Prostate gland (tissue), 2 donors: Measurements from ENCODE around the gene PGF. TPM values are rescaled to one million over a fixed set of nuclear protein-coding genes. Genes with fewer than 3 reads are reported as not detected.

Experiments
- DNase-seq: peaks from one replicate; pipeline ENCODE4 v3.0.0-alpha.2; 2019; ENCODE audit warnings: low spot score
- H3K27ac ChIP-seq, 2 donors: fragments of 200-600 bp; sonication (generic); 2 replicates each; pipeline ENCODE4 v1.5.1; 2017 to 2019
- H3K27me3 ChIP-seq: fragments of 200-600 bp; sonication (generic); replicated peaks from 2 replicates; pipeline ENCODE4 v1.5.1; 2019; ENCODE audit not compliant: insufficient read depth
- H3K36me3 ChIP-seq, 2 donors: fragments of 200-600 bp; sonication (generic); 1 replicate in 1 of 2; 2 replicates in 1 of 2; pipeline versions ENCODE4 v1.5.1 to v1.8.1; 2017 to 2019
- H3K4me1 ChIP-seq: fragments of 200-600 bp; sonication (generic); replicated peaks from 2 replicates; pipeline ENCODE4 v1.5.1; 2019
- H3K4me3 ChIP-seq, 2 donors: fragments of 200-600 bp; sonication (generic); 2 replicates each; pipeline ENCODE4 v1.5.1; 2017 to 2019
- H3K9me3 ChIP-seq: fragments of 200-600 bp; sonication (generic); 2 replicates; pipeline ENCODE4 v1.5.1; 2017
- CTCF ChIP-seq, 4 experiments: fragments of 200-600 bp in 2 of 4; fragments of 450-650 bp in 2 of 4; sonication (generic) in 2 of 4; IDR thresholded peaks; 1 replicate in 3 of 4; 2 replicates in 1 of 4; pipeline ENCODE4 v1.5.1; 2016 to 2019; ENCODE audit warnings: antibody characterized with exemption in 4 of 4, mild to moderate bottlenecking in 2 of 4, moderate library complexity in 2 of 4
- POLR2A ChIP-seq: fragments of 450-650 bp; IDR thresholded peaks from one replicate; pipeline ENCODE4 v1.6.1; 2016; ENCODE audit warnings: antibody characterized with exemption, mild to moderate bottlenecking
- POLR2AphosphoS5 ChIP-seq: sonication (generic); formaldehyde crosslinking; IDR thresholded peaks from one replicate; pipeline ENCODE4 v1.6.1; 2017; ENCODE audit warnings: antibody characterized with exemption
- WGBS: methylation state at CpG from one replicate; pipeline ENCODE4 v1.1.5; 2018; 5-methylcytosine and 5-hydroxymethylcytosine counted together
- intact Hi-C: fragments of 100-400 bp; cut with DNase I; formaldehyde crosslinking; loops from one replicate; pipeline ENCODE4 v1.14.2; 2022
- total RNA-seq, 2 donors: library from RNA; depleted of rRNA; stranded (reverse); fragments of >200 nt; gene quantifications; one replicate each; pipeline ENCODE4 v1.1.0, GENCODE V29; 2016

The PGF gene
- total RNA-seq, 2 donors from 2014 or later = 7.9 to 16.2 TPM

GRCh38 chr14:74985028-74985310, 29.6 kb upstream of the PGF start:
- Histone ChIP-seq H3K36me3 (no peaks in the 10 kb centered on the region), H3K4me3 (no peak overlapping the region), H3K9me3 (no peaks in the 10 kb centered on the region), H3K4me1 (no peaks in the 10 kb centered on the region), H3K27ac (no peak overlapping the region), H3K27me3 (no peaks in the 10 kb centered on the region)
- TF ChIP-seq POLR2AphosphoS5 (no peak), POLR2A (no peak), CTCF (IDR thresholded peaks at IDR 0.05) (no peak)
- WGBS = 85% methylated on average over 9 of the region's 10 CpGs
- intact Hi-C loops = no loop called here
- no peak for DNase-seq

- intact Hi-C loops = no loop called here
- WGBS = 83% methylated on average over 16 of the region's 16 CpGs
- TF ChIP-seq CTCF (IDR thresholded peaks at IDR 0.05) = no peak
- TF ChIP-seq POLR2A = no peak
- TF ChIP-seq POLR2AphosphoS5 = no peak
- no peak overlapping the region for H3K27ac ChIP-seq
- no peaks in the 10 kb centered on the region for H3K9me3 ChIP-seq
- no peak for DNase-seq
- H3K4me1 ChIP-seq = no peaks in the 10 kb centered on the region
- no peak overlapping the region for H3K4me3 ChIP-seq
- no peaks in the 10 kb centered on the region for H3K27me3 ChIP-seq
- H3K36me3 ChIP-seq = no peaks in the 10 kb centered on the region
Measured at GRCh38 chr14:74984236-74985027, 29.0 kb upstream of the PGF start.

- no peak for DNase-seq
- H3K4me3 ChIP-seq = no peak overlapping the region
- 75% methylated on average over 1 of the region's 1 CpG for WGBS
- TF ChIP-seq POLR2A (no peak), POLR2AphosphoS5 (no peak), CTCF (IDR thresholded peaks at IDR 0.05) (no peak)
- intact Hi-C loops = no loop called here
- no peak overlapping the region for H3K27ac ChIP-seq
- H3K27me3 ChIP-seq = no peaks in the 10 kb centered on the region
- H3K4me1 ChIP-seq = no peaks in the 10 kb centered on the region
- H3K36me3 ChIP-seq = no peaks in the 10 kb centered on the region
- H3K9me3 ChIP-seq = no peaks in the 10 kb centered on the region
Measured at GRCh38 chr14:74983343-74983742, 27.9 kb upstream of the PGF start.

- intact Hi-C loops = no loop called here
- Histone ChIP-seq H3K9me3 (no peaks in the 10 kb centered on the region), H3K36me3 (no peaks in the 10 kb centered on the region), H3K27me3 (no peaks in the 10 kb centered on the region), H3K4me1 (no peaks in the 10 kb centered on the region), H3K4me3 (no peak overlapping the region), H3K27ac (no peak overlapping the region)
- TF ChIP-seq CTCF (IDR thresholded peaks at IDR 0.05) (no peak), POLR2AphosphoS5 (no peak), POLR2A (no peak)
- WGBS = 89% methylated on average over 4 of the region's 4 CpGs
- DNase-seq = no peak
Measured at GRCh38 chr14:74982661-74983060, 27.3 kb upstream of the PGF start.

GRCh38 chr14:74981833-74982232, 26.4 kb upstream of the PGF start:
- TF ChIP-seq CTCF (IDR thresholded peaks at IDR 0.05) (no peak), POLR2AphosphoS5 (no peak), POLR2A (no peak)
- Histone ChIP-seq H3K36me3 (no peaks in the 10 kb centered on the region), H3K4me1 (no peaks in the 10 kb centered on the region), H3K27ac (no peak overlapping the region), H3K9me3 (no peaks in the 10 kb centered on the region), H3K4me3 (no peak overlapping the region), H3K27me3 (no peaks in the 10 kb centered on the region)
- WGBS = 79% methylated on average over 5 of the region's 5 CpGs
- DNase-seq = no peak
- intact Hi-C loops = no loop called here
